Renal pelvis (tissue), 4 donors: Measurements from ENCODE around the gene ADK. TPM values are rescaled to one million over a fixed set of nuclear protein-coding genes. Genes with fewer than 3 reads are reported as not detected.
"Not testable (repeated sequence)": the region's sequence is repeated elsewhere in the genome, so short reads cannot be mapped to it uniquely, and the experiment has no call there.

Experiments used
- DNase-seq: peaks from one replicate; pipeline ENCODE4 v3.0.0-alpha.2; 2013
- polyA plus RNA-seq, 3 donors: library from polyadenylated mRNA; unstranded; fragments of 120-200 nt; gene quantifications; one replicate each; pipeline ENCODE4 v1.2.1, GENCODE V29; 2013; ENCODE audit not compliant: insufficient read length in 3 of 3

Gene ADK
- polyA plus RNA-seq, 3 donors, result 27.4 to 29.5 (median 28.2) TPM

DNA sequence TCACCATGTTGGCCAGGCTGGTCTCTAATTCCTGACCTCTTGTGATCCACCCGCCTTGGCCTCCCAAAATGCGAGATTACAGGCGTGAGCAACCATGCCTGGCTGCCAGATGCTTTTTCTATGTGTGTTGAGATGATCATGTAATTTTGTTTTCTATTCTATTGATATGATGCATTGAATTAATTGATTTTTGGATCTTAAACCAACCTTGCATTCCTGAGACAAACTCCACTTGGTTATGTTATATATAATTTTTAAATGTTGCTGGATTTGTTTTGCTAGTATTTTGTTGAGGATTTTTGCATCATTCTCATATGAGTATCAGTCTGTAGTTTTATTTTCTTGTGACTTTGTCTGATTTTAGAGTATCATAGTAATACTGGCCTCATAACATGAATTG, 192.8 kb downstream of the ADK start:
- no peak for DNase-seq

DNA sequence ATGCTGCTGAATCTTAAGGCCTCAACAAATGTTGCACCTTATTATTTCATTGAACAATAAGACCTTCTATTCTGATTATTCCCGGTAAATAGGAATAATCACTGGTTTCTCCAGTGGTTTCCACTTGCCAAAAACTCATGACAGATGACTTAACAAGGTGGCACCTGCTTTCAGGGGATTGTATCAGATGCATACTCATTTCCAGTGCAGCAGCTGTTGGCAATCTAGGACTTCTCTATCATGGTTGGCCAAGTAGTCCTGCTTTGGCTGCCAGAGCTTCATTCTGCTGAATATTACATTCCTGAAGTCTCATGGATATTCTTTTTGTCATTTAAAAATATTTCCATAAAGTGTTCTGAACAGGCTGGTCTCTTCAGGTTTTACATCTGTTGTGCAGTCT, 193.3 kb downstream of the ADK start:
- no peak for DNase-seq

DNA sequence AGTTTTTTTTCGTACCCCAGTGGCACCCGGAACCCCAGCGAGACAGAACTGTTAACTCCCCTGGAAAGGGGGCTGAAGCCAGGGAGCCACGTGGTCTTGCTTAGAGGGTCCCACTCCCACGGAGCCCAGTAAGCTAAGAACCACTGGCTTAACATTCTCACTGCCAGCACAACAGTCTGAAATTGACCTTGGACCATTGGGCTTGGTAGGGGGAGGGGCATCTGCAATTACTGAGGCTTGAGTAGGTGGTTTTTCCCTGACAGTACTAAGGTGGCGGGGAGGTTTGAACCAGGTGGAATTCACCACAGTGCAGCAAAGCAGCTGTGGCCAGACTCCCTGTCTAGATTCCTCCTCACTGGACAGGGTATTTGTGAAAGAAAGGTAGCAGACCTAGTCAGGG, 196.5 kb downstream of the ADK start:
- no peak for DNase-seq

DNA sequence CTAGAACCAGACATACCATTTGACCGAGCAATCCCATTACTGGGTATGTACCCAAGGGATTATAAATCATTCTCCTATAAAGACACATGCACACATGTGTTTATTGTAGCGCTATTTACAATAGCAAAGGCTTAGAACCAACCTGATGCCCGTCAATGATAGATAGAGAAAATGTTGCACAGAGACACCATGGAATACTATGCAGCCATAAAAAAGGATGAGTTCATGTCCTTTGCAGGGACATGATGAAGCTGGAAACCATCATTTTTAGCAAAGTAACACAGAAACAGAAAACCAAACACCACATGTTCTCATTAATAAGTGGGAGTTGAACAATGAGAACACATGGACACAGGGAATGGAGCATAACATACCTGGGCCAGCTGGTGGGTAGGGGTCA, 202.0 kb downstream of the ADK start:
- DNase-seq, result not testable (repeated sequence)

DNA sequence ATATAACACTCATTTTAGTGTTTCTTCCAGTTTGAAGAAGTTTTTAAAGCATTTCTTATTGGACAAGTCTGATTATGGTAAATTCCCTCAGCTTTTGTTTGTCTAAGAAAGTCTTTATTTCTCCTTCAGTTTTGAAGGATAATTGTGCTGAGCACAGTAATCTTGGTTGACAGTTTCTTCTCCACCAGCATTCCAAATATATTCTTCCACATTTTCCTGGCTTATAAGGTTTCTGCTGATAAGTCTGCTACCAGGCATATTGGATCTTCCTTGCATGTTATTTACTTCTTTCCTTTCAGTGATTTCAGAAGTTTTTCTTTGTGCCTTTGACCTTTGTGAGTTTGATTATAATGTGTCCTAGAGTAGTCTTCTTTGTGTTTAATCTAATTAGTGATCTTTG, 210.7 kb downstream of the ADK start:
- DNase-seq, result no peak

DNA sequence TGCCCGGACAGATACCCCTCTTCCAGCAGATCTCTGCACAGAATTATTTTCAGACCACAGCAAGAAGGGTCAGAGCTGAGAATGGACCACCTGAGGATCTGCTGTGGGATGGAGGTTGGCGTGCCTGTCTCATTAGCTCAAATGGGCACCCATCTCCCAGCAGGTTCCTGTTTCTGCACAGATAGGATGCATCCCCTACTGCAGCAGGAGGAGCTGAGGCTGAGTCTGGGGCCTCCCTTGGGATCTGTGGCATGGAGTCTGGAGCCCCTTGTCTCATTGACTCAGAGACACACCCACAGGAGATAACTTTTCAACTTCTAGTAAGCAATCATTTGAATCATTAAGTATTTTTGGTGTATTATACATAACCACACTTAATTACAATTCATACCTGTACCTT, 212.7 kb downstream of the ADK start:
- DNase-seq, result no peak

DNA sequence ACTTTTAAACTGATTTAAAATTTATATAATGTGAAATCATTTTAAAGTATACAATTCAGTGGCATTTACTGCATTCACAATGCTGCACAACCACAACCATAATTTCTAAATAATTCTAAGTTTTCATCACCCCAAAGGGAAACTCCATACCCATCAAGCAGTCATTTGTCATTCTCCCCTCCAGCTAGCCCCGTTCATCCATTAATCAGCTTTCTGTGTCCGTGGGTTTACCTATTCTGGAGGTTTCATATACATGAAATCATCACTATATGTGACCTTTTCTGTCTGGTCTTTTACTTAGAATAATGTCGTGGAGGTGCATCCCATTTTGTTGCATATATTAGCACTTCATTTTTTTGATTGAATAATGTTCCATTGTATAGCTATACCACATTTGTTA, 214.1 kb downstream of the ADK start:
- no peak for DNase-seq

DNA sequence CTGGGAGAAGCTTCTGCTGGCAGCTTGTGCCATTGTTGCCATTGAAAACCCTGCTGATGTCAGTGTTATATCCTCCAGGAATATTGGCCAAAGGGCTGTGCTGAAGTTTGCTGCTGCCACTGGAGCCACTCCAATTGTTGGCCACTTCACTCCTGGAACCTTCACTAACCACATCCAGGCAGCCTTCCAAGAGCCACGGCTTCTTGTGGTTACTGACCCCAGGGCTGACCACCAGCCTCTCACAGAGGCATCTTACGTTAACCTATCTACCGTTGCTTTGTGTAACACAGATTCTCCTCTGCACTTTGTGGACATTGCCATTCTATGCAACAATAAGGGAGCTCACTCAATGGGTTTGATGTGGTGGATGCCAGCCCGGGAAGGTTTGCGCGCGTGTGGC, 220.7 kb downstream of the ADK start:
- no peak for DNase-seq

DNA sequence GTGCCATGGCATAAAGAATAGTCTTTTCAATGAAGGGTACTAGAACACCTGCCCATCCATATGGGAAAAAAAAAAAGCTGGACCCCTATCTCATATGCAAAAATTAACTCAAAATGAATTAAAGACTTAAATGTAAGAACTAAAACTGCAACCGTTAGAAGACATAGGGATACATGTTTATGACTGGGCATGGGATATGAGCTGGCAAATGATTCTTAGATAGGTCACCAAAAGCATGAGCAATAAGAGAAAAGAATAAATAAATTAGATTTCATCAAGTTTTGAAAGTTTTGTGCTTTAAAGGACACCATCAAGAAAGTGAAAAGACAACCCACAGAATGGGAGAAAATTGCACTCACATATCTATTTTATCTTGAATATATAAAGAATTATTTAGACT, 222.0 kb downstream of the ADK start:
- no peak for DNase-seq

DNA sequence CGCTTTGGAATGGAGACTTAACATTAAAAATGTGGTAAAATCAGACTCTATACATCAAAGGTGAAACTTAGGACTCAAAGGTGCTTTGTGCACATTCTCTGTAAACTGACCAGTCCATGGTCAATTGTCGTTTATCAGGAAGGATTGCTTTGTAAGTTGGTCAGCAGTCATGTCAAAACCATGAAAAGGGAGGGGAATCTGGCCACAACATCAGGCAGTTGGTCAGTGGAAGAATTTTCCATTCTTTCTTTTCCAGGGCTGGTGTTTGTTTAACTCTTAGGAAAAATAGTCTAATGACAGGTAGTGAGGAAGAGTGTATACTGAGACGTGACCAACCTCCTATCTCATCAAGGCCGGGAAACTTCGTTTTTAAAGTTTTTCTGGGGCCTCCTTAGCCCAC, 226.5 kb downstream of the ADK start:
- no peak for DNase-seq

DNA sequence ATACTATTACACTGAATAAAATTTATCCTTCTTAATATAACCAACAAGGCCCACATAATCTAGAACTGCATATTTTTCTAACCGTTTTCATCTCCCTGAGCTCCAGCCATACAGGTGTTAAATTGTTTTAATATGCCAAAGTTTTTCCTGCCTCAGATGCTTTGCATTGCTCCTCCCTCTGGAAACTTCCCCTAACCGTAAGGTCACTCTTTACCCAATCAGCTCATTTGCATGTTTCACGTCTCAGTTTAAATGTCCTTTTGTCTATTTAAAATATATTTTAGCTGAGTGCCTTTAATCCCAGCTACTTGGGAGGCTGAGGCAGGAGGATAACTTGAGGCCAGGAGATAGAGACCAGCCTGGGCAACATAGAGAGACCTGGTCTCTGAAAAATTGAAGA, 228.5 kb downstream of the ADK start:
- no peak for DNase-seq

DNA sequence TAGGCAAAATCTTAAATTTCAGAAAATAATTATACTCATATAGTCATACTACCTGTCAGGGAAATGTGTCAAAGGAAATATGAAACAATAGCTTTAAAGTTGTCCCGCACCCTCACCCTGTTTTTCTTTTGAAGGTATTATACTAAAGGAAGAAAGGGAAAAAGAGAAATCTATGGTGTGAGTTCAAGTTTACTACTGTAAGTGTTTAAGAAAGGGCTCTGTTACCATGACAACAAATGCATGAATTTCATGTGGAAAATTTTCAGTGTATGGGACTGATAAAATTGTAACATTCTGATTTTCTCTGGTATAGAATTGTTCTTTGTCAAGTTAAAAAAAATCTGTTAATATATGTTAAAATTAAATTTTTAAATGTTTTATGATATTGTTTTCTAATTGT, 229.8 kb downstream of the ADK start:
- DNase-seq, result no peak

DNA sequence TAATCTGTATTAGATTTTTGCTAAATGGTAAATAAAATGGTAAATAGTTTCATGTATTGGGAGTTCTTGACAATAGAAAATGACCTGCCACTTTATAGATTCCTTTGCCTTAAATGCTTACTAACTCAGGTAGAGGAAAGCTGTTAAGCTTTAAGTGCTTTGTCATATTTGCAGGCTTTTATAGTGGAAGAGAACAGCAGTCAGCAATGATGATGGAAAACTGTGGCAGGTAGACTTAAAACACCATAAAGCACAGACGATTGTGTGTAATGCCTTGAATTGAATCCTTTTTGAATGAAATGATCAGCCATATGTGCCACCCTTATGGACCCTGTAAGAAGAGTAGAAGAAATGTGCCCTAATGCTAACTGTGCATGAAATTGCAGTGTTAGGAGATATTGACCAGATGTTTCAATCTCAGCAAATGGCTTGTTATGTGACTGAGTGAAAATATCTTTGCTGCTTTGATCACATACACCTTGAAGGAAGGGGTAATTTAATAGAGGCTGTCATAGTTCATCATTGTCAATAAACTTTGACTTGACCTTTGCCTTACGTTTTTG, 230.4 kb downstream of the ADK start:
- DNase-seq, result no peak

DNA sequence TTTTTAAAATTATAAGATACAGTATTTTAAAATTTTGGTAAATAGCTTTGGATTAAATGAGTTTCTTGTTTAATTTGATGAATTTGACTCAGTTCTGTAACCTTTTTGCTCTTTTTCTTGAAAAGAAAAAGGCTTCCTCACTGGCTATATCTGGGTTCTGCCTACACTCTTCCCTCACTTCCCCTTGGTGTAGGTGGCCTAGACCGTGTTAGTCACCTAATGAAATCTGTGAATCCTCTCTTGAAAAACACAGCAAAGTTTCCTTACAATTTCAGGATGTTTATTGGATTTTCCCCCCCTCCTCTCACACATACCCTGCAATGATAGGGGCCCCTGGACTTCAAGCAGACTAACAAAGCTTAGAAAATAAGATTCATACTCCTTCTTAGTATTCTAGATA, 231.6 kb downstream of the ADK start:
- no peak for DNase-seq

DNA sequence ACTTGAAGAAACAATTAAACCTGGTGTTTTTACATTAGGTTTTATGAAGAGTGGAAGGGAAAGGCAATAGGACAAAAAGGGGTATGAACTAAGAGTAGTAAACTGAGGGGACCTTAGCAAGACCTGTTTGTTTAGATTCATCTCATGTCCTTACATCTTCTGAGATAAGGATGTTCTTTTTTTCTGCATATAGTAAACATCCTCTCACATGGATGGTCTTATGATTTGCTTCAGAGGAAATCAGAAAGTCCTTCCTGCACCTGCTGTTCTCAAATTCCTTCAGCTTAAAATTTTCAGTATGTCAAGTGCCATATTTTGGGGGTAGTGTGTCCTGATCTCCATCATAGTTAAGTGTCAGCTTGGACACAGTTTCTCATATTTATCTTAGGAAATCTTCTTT, 232.6 kb downstream of the ADK start:
- no peak for DNase-seq

DNA sequence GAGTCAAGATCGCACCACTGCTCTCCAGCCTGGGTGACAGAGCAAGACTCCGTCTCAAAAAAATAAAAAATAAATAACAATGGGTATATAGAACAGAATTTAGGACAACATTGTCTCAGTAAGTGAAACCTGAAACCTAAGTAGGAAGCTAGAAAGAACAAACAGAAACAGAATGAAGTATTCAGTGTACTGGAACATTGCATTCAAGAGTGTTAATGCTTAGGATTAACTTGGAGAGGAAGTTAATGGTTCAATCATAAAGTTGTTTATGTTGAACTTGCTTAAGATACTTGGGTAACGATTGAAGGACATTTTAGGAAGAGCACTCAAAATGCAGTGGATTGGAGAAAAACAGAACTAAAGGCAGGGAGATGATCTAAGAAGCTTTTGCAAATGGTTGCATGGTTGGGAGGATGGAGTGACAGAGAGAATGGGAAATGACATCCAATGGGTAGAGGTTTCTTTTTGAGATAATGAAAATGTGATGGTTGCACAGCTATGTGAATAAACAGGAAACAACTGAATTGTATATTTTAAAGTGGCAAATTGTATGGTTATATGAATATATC, 233.7 kb downstream of the ADK start:
- DNase-seq, result no peak

DNA sequence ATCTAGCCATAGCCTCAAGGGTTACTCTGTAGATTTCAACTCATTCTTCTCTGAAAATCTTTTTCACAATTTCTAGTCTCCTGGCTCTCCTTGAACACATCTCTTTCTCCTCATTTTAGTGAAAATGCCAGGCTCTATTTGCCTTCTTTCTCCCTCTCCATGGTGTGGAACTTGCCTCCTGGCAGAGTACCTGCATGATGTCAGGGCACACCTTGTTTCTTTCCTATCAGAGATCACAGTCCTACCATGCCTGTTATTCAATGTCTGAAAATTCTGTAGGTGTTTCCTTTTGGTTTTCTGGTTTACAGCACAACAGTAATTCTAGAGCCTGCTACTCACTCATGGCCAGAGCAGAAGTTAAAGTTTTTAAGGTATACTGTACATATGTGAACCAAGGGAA, 237.8 kb downstream of the ADK start:
- no peak for DNase-seq

DNA sequence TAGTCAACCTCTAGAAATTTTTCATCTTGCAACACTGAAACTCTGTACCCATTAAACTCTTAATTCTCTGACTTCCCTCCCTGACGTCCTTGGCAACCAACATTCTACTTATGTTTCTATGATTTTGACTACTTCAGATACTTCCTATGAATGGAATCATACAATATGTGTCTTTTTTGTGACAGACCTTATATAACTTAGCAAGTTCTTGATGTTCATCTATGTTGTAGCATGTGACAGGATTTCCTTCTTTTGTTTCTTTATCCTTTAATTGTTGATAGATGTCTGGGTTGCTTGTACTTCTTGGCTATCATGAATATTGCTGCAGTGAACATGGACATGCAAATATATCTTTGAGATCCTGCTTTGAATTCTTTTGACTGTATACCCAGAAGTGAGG, 240.8 kb downstream of the ADK start:
- DNase-seq, result no peak

DNA sequence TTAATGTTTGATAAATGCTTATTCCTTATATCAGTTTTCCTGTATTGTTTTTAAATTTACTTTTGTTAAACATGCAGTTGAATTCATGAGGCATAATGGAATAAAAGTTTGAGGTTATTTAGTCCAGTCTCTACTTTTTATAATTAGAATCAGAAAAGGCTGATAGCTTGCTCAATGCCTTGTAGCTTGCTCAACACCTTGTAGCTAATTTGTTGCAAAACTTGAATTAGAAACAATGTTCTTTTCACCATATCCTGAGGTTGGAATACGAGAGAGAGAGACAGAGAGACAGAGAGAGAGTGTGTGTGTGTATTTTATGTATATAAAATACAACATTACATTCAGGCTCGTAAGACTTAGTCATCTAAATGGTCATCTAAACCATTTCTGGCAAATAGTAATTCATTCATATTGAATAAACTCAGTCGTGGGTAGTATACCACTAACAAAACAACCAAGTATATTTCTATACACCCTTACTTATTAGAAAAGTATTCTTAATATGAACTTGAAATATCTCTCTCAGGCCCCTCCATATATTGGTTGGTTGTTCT, 243.5 kb downstream of the ADK start:
- DNase-seq, result no peak

DNA sequence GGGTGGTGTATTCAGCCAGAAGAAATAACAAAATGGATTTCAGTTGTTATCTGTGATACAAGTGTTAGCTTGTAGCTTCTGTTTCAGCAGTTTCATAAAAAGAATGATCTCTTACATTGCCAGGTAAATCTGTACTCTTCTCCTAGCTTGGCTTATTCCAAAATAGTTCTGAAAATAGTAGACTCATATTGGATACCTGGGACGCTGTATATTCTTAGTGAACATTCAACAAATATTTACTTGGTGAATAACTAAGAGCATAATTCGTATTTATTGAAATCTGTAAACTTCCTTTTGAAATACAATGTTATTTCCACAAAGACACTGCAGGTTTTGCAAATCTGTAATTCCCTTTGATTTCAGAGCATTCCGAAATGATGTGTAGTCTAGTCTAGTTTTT, 249.2 kb downstream of the ADK start:
- no peak for DNase-seq

DNA sequence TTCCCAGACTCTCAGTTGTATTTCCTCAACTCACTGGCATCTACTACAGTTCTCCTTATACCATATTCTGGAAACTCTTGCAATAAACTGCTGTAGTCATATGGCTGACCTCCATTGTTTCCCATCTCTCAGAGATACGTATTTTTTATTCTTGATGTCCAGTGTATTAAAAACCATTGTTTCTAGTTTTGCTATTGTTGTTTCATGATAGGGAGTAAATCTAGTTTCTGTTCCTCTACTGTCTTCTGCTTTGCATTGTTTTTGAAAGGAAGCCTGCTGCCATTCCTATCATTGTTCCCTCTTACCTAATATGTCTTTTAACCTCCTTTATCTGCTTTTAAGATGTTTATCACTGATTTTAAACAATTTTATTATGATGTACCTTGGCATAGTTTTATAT, 255.0 kb downstream of the ADK start:
- DNase-seq, result no peak

DNA sequence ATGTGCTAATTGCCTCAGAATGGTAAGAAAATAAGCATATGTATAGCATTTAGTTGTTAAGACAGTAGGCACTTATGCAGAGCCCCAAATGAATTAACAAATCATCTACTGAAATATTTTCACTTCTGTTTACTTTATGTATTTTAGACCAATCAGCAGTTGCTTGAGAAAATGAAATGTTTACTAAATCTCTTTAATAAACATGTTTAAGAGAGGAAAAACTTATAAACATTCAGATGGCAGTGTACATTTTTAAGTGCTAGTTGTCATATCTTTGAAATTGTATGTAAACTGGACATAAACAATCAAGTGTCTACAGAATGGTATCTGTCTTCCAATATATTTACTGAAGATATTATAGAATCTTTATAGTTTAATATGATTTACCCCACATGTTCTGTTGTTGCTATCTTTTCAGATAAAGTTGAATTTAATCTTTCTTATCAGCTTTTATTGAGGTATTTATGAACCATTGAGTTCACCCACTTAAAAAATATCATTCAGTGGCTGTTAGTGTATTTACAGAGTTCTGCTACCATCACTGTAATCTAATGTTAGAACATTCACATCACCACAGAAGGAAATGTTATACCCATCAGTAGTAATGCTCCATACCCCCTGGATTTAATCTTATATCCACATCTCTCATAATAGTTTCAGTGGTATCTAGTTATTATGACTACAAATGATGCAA, 264.3 kb downstream of the ADK start:
- DNase-seq, result no peak

DNA sequence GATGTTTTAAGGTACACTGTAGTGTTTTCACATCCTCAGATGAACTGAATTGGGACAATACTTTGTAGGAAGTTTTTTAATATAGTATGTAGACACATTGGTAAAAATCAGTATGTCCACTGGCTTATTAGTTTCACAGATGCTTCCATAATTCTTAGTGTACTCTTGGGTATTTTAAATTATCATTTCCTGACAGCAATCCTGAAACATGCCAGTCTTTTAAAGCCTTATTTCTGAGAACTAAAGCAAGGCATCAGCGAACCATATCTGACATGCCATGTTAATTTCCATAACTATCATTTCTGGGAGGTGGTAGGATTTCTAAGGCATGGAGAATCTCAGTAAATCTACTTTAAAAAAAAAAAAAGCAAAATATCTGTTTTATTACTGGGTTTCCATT, 266.4 kb downstream of the ADK start:
- no peak for DNase-seq
